HepG2 (cell line): Measurements from ENCODE around the gene SLC2A8. TPM values are rescaled to one million over a fixed set of nuclear protein-coding genes. Genes with fewer than 3 reads are reported as not detected.

ENCODE experiments used
- AGO2 ChIP-seq: fragments of 200-400 bp; formaldehyde crosslinking; optimal IDR thresholded peaks from 2 replicates; pipeline ENCODE3; 2017; ENCODE audit warnings: mild to moderate bottlenecking, low read depth, low read length, moderate library complexity
- ARID2 ChIP-seq: sonication (generic); formaldehyde crosslinking; IDR thresholded peaks from 2 replicates; pipeline ENCODE4 v1.8.1; 2022; ENCODE audit warnings: mild to moderate bottlenecking, missing genetic modification reagents, borderline replicate concordance
- DNMT1 ChIP-seq: sonication (generic); formaldehyde crosslinking; IDR thresholded peaks from 2 replicates; pipeline ENCODE4 v1.5.1; 2020; ENCODE audit warnings: mild to moderate bottlenecking, missing genetic modification reagents
- EEA1 ChIP-seq: sonication (generic); formaldehyde crosslinking; IDR thresholded peaks from 2 replicates; pipeline ENCODE4 v1.5.1; 2020; ENCODE audit warnings: mild to moderate bottlenecking, missing genetic modification reagents, borderline replicate concordance
- EHMT2 ChIP-seq: fragments of 200-600 bp; sonication (generic); IDR thresholded peaks from 2 replicates; pipeline ENCODE4 v1.7.0; 2017; ENCODE audit warnings: antibody characterized with exemption, low read depth, low read length, borderline replicate concordance
- GATA4 ChIP-seq: sonication (generic); IDR thresholded peaks from 2 replicates; pipeline ENCODE4 v1.6.1; 2016; ENCODE audit warnings: antibody characterized with exemption, low read depth, borderline replicate concordance
- GTF2F1 ChIP-seq: fragments of 150-350 bp; IDR thresholded peaks from 2 replicates; pipeline ENCODE4 v1.6.1; 2014; ENCODE audit warnings: low read length
- HDAC1 ChIP-seq: sonication (generic); formaldehyde crosslinking; IDR thresholded peaks from 2 replicates; pipeline ENCODE4 v1.5.1; 2020; ENCODE audit warnings: mild to moderate bottlenecking, missing genetic modification reagents
- HDAC6 ChIP-seq: fragments of 200-600 bp; sonication (generic); IDR thresholded peaks from 2 replicates; pipeline ENCODE4 v1.7.0; 2017; ENCODE audit warnings: mild to moderate bottlenecking, antibody characterized with exemption, low read length, low read depth
- HNRNPL ChIP-seq: fragments of 200-400 bp; formaldehyde crosslinking; IDR thresholded peaks from 2 replicates; pipeline ENCODE4 v1.6.1; 2017; ENCODE audit warnings: mild to moderate bottlenecking, low read depth, low read length
- JUNB ChIP-seq: sonication (generic); formaldehyde crosslinking; IDR thresholded peaks from 2 replicates; pipeline ENCODE4 v1.8.0; 2022; ENCODE audit warnings: missing genetic modification reagents, mild to moderate bottlenecking, borderline replicate concordance
- MAX ChIP-seq: IDR thresholded peaks from 2 replicates; pipeline ENCODE4 v1.6.1; 2012; ENCODE audit warnings: inconsistent platforms
- NR3C1 ChIP-seq: sonication (generic); formaldehyde crosslinking; IDR thresholded peaks from 2 replicates; pipeline ENCODE4 v1.4.0; 2020; ENCODE audit warnings: missing genetic modification reagents
- REL ChIP-seq: sonication (generic); formaldehyde crosslinking; conservative IDR thresholded peaks from 2 replicates; pipeline ENCODE4 v1.8.0; 2022; ENCODE audit warnings: mild to moderate bottlenecking, missing genetic modification reagents, moderate library complexity
- RELA ChIP-seq: sonication (generic); formaldehyde crosslinking; IDR thresholded peaks from 2 replicates; pipeline ENCODE4 v1.4.0; 2020; ENCODE audit warnings: missing genetic modification reagents
- RFXANK ChIP-seq: IDR thresholded peaks from 2 replicates; pipeline ENCODE4 v1.6.1; 2016
- TBL1XR1 ChIP-seq: fragments of 150-350 bp; IDR thresholded peaks from 2 replicates; pipeline ENCODE4 v1.6.1; 2014; ENCODE audit warnings: borderline replicate concordance, low read length; ENCODE audit not compliant: partially characterized antibody
- ZBTB7B ChIP-seq: sonication (generic); formaldehyde crosslinking; IDR thresholded peaks from 2 replicates; pipeline ENCODE4 v1.4.0; 2020; ENCODE audit warnings: missing genetic modification reagents
- ZC3H13 ChIP-seq: sonication (generic); formaldehyde crosslinking; IDR thresholded peaks from 2 replicates; pipeline ENCODE4 v1.8.1; 2023; ENCODE audit warnings: mild to moderate bottlenecking, missing genetic modification reagents, moderate library complexity
- ZNF232 ChIP-seq: sonication (generic); formaldehyde crosslinking; IDR thresholded peaks from 2 replicates; pipeline ENCODE4 v1.4.0; 2020; ENCODE audit warnings: missing genetic modification reagents, borderline replicate concordance
- ZNF235 ChIP-seq: sonication (generic); formaldehyde crosslinking; IDR thresholded peaks from 2 replicates; pipeline ENCODE4 v1.8.1; 2023; ENCODE audit warnings: mild to moderate bottlenecking, missing genetic modification reagents, borderline replicate concordance
- ZNF430 ChIP-seq: sonication (generic); formaldehyde crosslinking; IDR thresholded peaks from 2 replicates; pipeline ENCODE4 v1.9.0; 2021; ENCODE audit warnings: mild to moderate bottlenecking, missing genetic modification reagents
- ZNF546 ChIP-seq: sonication (generic); formaldehyde crosslinking; conservative IDR thresholded peaks from 2 replicates; pipeline ENCODE4 v1.8.1; 2023; ENCODE audit warnings: mild to moderate bottlenecking, missing genetic modification reagents
- ZNF547 ChIP-seq: sonication (generic); formaldehyde crosslinking; IDR thresholded peaks from 2 replicates; pipeline ENCODE4 v1.5.1; 2020; ENCODE audit warnings: mild to moderate bottlenecking, missing genetic modification reagents
- ZNF724P ChIP-seq: sonication (generic); formaldehyde crosslinking; IDR thresholded peaks from 2 replicates; pipeline ENCODE4 v1.8.0; 2022; ENCODE audit warnings: missing genetic modification reagents, borderline replicate concordance
- ZNF772 ChIP-seq: sonication (generic); formaldehyde crosslinking; IDR thresholded peaks from 2 replicates; pipeline ENCODE4 v1.5.0; 2020; ENCODE audit warnings: mild to moderate bottlenecking, missing genetic modification reagents
- polyA plus RNA-seq, 8 experiments: library from polyadenylated mRNA; depleted of rRNA in 3 of 8; stranded (reverse) in 7 of 8; unstranded in 1 of 8; fragments of >200 nt; fragmentation: Illumina TruSeq in 4 of 8; extraction: Trizol in 4 of 8; gene quantifications; 2 replicates each; pipeline versions ENCODE4 v1.2.1 to v1.2.3, GENCODE V29; 2011 to 2016; ENCODE audit warnings: low read depth in 4 of 8, missing spikeins in 1 of 8, mixed read lengths in 1 of 8; ENCODE audit not compliant: insufficient read depth in 1 of 8
- total RNA-seq, 5 experiments: library from RNA; depleted of rRNA; stranded (reverse); fragments of >200 nt; fragmentation: Illumina TruSeq; extraction: Trizol; gene quantifications; 2 replicates each; pipeline ENCODE4 v1.2.3, GENCODE V29; 2016; ENCODE audit warnings: low read depth in 1 of 5
- TF ChIP-seq, protein P1 (sequence below): sonication (generic); formaldehyde crosslinking; IDR thresholded peaks from 2 replicates; pipeline ENCODE4 v1.5.1; 2020; ENCODE audit warnings: mild to moderate bottlenecking, missing genetic modification reagents, moderate library complexity

Gene SLC2A8
- total and polyA plus RNA-seq, 2 of the 13 experiments (the other 11 are each of a cell fraction or from before 2014, with no cell fraction given) = 22.6 to 48.6 TPM

DNA sequence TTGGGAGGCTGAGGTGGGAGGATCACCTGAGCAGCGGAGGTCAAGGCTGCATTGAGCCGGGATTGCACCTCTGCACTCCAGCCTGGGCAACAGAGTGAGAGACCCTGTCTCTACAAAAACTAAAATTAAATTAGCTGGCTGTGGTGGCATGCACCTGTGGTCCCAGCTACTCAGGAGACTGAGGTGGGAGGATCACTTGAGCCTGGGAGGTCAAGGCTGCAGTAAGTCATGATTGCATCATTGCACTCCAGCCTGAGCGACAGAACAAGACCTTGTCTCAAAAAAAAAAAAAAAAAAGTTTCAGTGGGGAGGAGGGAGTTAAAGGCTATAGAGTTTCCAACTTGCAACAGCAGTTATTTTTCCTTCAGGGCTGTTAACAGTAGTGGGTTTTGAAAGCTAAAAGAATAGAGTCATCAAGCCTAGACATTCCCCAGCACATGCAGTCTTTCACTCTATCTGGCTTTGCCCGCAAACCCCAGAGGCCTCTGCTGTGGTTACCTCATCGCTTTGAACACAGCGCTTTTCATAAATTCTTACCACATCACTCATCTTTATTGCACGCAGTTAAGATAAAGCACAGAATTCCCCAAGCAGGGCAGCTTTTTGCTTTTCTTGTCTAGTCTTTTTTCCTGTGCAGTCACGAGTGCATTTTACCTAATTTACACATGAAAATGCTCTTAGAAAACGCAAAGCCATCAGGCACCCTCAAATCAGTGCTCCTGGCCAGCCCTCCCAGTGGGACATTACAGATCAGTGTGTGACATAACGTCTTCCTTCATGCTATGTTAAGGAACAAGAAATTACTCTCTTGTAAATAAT, 8.7 kb upstream of the SLC2A8 start (continued):
- TF ChIP-seq, protein P1, sequence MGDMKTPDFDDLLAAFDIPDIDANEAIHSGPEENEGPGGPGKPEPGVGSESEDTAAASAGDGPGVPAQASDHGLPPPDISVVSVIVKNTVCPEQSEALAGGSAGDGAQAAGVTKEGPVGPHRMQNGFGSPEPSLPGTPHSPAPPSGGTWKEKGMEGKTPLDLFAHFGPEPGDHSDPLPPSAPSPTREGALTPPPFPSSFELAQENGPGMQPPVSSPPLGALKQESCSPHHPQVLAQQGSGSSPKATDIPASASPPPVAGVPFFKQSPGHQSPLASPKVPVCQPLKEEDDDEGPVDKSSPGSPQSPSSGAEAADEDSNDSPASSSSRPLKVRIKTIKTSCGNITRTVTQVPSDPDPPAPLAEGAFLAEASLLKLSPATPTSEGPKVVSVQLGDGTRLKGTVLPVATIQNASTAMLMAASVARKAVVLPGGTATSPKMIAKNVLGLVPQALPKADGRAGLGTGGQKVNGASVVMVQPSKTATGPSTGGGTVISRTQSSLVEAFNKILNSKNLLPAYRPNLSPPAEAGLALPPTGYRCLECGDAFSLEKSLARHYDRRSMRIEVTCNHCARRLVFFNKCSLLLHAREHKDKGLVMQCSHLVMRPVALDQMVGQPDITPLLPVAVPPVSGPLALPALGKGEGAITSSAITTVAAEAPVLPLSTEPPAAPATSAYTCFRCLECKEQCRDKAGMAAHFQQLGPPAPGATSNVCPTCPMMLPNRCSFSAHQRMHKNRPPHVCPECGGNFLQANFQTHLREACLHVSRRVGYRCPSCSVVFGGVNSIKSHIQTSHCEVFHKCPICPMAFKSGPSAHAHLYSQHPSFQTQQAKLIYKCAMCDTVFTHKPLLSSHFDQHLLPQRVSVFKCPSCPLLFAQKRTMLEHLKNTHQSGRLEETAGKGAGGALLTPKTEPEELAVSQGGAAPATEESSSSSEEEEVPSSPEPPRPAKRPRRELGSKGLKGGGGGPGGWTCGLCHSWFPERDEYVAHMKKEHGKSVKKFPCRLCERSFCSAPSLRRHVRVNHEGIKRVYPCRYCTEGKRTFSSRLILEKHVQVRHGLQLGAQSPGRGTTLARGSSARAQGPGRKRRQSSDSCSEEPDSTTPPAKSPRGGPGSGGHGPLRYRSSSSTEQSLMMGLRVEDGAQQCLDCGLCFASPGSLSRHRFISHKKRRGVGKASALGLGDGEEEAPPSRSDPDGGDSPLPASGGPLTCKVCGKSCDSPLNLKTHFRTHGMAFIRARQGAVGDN (CRISPR knock-in tag) = peak; percentile 33
- TF ChIP-seq NR3C1 (CRISPR knock-in tag) = no peak
- TF ChIP-seq ARID2 = no peak
- TF ChIP-seq ZNF547 = no peak
- peak; percentile 33; the same call in 1 of the 2 replicates for TF ChIP-seq GATA4
- no peak for TF ChIP-seq ZNF772 (CRISPR knock-in tag)
- TF ChIP-seq MAX = no peak
- TF ChIP-seq ZNF724P (CRISPR knock-in tag) = no peak
- TF ChIP-seq RELA = no peak
- TF ChIP-seq ZNF232 (CRISPR knock-in tag) = no peak
- TF ChIP-seq ZNF546 (CRISPR knock-in tag) = no peak
- TF ChIP-seq ZC3H13 = no peak
- TF ChIP-seq EEA1 (CRISPR knock-in tag) = no peak
- TF ChIP-seq TBL1XR1 = no peak
- TF ChIP-seq GTF2F1 = no peak
- TF ChIP-seq DNMT1 = no peak
- no peak for TF ChIP-seq ZBTB7B
- no peak for TF ChIP-seq HDAC6
- TF ChIP-seq ZNF235 (CRISPR knock-in tag) = no peak
- TF ChIP-seq HNRNPL = no peak
- TF ChIP-seq RFXANK (CRISPR knock-in tag) = no peak
- peak; percentile 65; the same call in 1 of the 2 replicates for TF ChIP-seq JUNB (CRISPR knock-in tag)
- no peak for TF ChIP-seq ZNF430 (CRISPR knock-in tag)
- TF ChIP-seq HDAC1 = peak; percentile 69
- TF ChIP-seq AGO2 = no peak
- no peak for TF ChIP-seq REL
- TF ChIP-seq EHMT2 = no peak
